Measurements from ENCODE around the gene PDIK1L.

DNA sequence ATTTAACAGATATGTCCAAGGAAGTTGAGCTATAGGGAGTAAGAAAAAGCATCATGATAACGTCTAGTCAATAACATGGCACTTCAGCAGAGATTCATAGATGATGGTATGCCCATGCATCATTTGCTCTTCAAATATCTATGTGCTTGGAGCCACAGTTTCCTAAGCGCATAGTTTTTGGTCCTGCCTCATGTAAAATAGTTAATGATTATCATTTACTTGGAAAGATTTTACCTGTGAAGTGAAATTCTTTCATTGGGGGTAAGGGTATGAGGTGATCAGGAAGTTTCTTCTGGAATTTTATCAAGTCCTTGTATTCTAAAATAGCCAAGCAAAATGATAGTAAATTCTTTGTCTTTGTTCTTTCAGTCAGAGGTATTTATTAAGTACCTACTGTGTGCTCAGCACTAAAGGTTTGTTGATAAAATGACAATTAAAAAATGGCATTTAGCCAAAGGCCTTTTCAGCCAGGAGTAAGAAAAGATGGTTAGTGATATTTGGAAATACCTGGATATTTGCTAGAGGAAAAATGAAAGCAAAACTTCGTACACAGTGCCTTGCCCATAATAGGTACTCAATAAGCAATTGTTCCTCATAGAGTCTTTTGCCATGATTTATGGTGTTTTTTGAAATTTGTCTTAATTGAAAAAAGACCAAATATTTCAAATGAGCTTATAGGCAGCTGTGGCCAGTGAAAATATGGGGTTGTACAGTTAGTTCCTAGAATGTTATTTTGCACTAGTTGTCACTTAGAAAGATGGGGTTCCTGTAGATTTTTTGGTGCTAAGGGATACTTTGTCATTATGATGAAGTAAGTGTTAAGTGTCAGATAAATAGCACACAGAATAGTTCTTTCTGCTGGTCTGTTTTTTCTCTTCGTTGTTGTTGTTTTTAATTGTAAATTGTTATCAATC, 13.1 kb downstream of the PDIK1L start:
- TF ChIP-seq POLR2A (IDR thresholded peaks at IDR 0.05), result no peak
- TF ChIP-seq, protein P1, sequence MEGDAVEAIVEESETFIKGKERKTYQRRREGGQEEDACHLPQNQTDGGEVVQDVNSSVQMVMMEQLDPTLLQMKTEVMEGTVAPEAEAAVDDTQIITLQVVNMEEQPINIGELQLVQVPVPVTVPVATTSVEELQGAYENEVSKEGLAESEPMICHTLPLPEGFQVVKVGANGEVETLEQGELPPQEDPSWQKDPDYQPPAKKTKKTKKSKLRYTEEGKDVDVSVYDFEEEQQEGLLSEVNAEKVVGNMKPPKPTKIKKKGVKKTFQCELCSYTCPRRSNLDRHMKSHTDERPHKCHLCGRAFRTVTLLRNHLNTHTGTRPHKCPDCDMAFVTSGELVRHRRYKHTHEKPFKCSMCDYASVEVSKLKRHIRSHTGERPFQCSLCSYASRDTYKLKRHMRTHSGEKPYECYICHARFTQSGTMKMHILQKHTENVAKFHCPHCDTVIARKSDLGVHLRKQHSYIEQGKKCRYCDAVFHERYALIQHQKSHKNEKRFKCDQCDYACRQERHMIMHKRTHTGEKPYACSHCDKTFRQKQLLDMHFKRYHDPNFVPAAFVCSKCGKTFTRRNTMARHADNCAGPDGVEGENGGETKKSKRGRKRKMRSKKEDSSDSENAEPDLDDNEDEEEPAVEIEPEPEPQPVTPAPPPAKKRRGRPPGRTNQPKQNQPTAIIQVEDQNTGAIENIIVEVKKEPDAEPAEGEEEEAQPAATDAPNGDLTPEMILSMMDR (IDR thresholded peaks at IDR 0.05 in 8 of 11, conservative IDR thresholded peaks at IDR 0.05 in 3 of 11), result no peak
